ENCODE results near the gene PCDHGA7.

PCDHGA7 gene

GRCh38 chr5:141356133-141356532, 26.4 kb upstream of the PCDHGA7 start:
- H3K27me3 ChIP-seq (ENCODE audit: low read depth) = no peaks in the 10 kb centered on the region
- no peak for DNase-seq (ENCODE audit: low spot score in 2 of 2)
- no peak overlapping the region for H3K4me3 ChIP-seq
- in situ Hi-C loops (cut with MboI; ENCODE audit: low sequenced_read_pairs) = loop anchor here (10.0 kb wide), 1 partner anchor 209 kb away; no protein-coding TSS in a partner anchor
- H3K9me3 ChIP-seq = no peaks in the 10 kb centered on the region
- H3K4me1 ChIP-seq = no peaks in the 10 kb centered on the region
- H3K36me3 ChIP-seq (replicated peaks) = no peaks in the 10 kb centered on the region

- no peaks in the 10 kb centered on the region for H3K27me3 ChIP-seq (ENCODE audit: low read depth)
- no peaks in the 10 kb centered on the region for H3K36me3 ChIP-seq (replicated peaks)
- no peaks in the 10 kb centered on the region for H3K9me3 ChIP-seq
- no peak for DNase-seq (ENCODE audit: low spot score in 2 of 2)
- no peak overlapping the region for H3K4me3 ChIP-seq
- in situ Hi-C loops (cut with MboI; ENCODE audit: low sequenced_read_pairs) = loop anchor here (10.0 kb wide), 1 partner anchor 208 kb away; no protein-coding TSS in a partner anchor
- no peaks in the 10 kb centered on the region for H3K4me1 ChIP-seq
These were observed 25.6 kb upstream of the PCDHGA7 start for GRCh38 chr5:141356950-141357349.

- H3K9me3 ChIP-seq = 0 out of 2 replicates have a peak, but pooled peaks cover 3% of the 10 kb centered on the region
- H3K4me1 ChIP-seq = no peaks in the 10 kb centered on the region
- DNase-seq (ENCODE audit: low spot score in 2 of 2) = peak; percentile 27 to 29
- no peaks in the 10 kb centered on the region for H3K36me3 ChIP-seq (replicated peaks)
- in situ Hi-C loops (cut with MboI; ENCODE audit: low sequenced_read_pairs) = loop anchor here (10.0 kb wide), 1 partner anchor 205 kb away; no protein-coding TSS in a partner anchor
- no peak within 1 kb of the TSS for H3K4me3 ChIP-seq
- no peaks in the 10 kb centered on the region for H3K27me3 ChIP-seq (ENCODE audit: low read depth)
These were observed 22.6 kb upstream of the PCDHGA7 start, which contains the start of gene PCDHGB2 for GRCh38 chr5:141359790-141360426. Gene PCDHGB2, plus strand, starts transcription at chr5:141359994. Its CDS starts 142 bp downstream, at chr5:141360136.

- H3K27me3 ChIP-seq (ENCODE audit: low read depth) = no peaks in the 10 kb centered on the region
- no peak overlapping the region for H3K4me3 ChIP-seq
- DNase-seq (ENCODE audit: low spot score in 2 of 2) = no peak
- 0 out of 2 replicates have a peak, but pooled peaks cover 3% of the 10 kb centered on the region for H3K9me3 ChIP-seq
- no peaks in the 10 kb centered on the region for H3K36me3 ChIP-seq (replicated peaks)
- in situ Hi-C loops (cut with MboI; ENCODE audit: low sequenced_read_pairs) = no loop called here
- H3K4me1 ChIP-seq = no peaks in the 10 kb centered on the region
These were observed 21.9 kb upstream of the PCDHGA7 start for GRCh38 chr5:141360685-141361084.

- Histone ChIP-seq H3K27me3 (ENCODE audit: low read depth) (no peaks in the 10 kb centered on the region), H3K9me3 (0 out of 2 replicates have a peak, but pooled peaks cover 3% of the 10 kb centered on the region), H3K36me3 (replicated peaks) (no peaks in the 10 kb centered on the region), H3K4me3 (no peak overlapping the region), H3K4me1 (no peaks in the 10 kb centered on the region)
- in situ Hi-C loops (cut with MboI; ENCODE audit: low sequenced_read_pairs) = no loop called here
- no peak for DNase-seq (ENCODE audit: low spot score in 2 of 2)
These were observed 19.8 kb upstream of the PCDHGA7 start for GRCh38 chr5:141362719-141363118.

GRCh38 chr5:141363952-141364660, 18.4 kb upstream of the PCDHGA7 start, which contains the start of gene PCDHGA5:
Gene PCDHGA5, plus strand, starts transcription at chr5:141364162. Its CDS starts 169 bp downstream, at chr5:141364331.
- in situ Hi-C loops (cut with MboI; ENCODE audit: low sequenced_read_pairs) = no loop called here
- no peaks in the 10 kb centered on the region for H3K36me3 ChIP-seq (replicated peaks)
- H3K9me3 ChIP-seq = 0 out of 2 replicates have a peak, but pooled peaks cover 3% of the 10 kb centered on the region

GRCh38 chr5:141366016-141366896, 16.3 kb upstream of the PCDHGA7 start:
- Histone ChIP-seq H3K4me1 (no peaks in the 10 kb centered on the region), H3K4me3 (no peak overlapping the region), H3K9me3 (0 out of 2 replicates have a peak, but pooled peaks cover 3% of the 10 kb centered on the region), H3K27me3 (ENCODE audit: low read depth) (no peaks in the 10 kb centered on the region; the same call in 1 of the 2 replicates), H3K36me3 (replicated peaks) (no peaks in the 10 kb centered on the region)
- no peak for DNase-seq (ENCODE audit: low spot score in 2 of 2)
- in situ Hi-C loops (cut with MboI; ENCODE audit: low sequenced_read_pairs) = no loop called here

More at GRCh38 chr5:141363952-141364660, 18.4 kb upstream of the PCDHGA7 start, which contains the start of gene PCDHGA5:
- no peaks in the 10 kb centered on the region for H3K27me3 ChIP-seq (ENCODE audit: low read depth)
- H3K4me1 ChIP-seq = no peaks in the 10 kb centered on the region
- DNase-seq (ENCODE audit: low spot score in 2 of 2) = no peak
- H3K4me3 ChIP-seq = no peak within 1 kb of the TSS

GRCh38 chr5:141369994-141370848, 12.3 kb upstream of the PCDHGA7 start, which contains the start of gene PCDHGB3:
Gene PCDHGB3, plus strand, starts transcription at chr5:141370242. Its CDS starts 153 bp downstream, at chr5:141370395.
- Histone ChIP-seq H3K4me1 (no peaks in the 10 kb centered on the region), H3K36me3 (replicated peaks) (no peaks in the 10 kb centered on the region), H3K27me3 (ENCODE audit: low read depth) (no peaks in the 10 kb centered on the region; the same call in 1 of the 2 replicates), H3K9me3 (no peaks in the 10 kb centered on the region), H3K4me3 (no peak within 1 kb of the TSS)
- in situ Hi-C loops (cut with MboI; ENCODE audit: low sequenced_read_pairs) = no loop called here
- no peak for DNase-seq (ENCODE audit: low spot score in 2 of 2)

- in situ Hi-C loops (cut with MboI; ENCODE audit: low sequenced_read_pairs) = no loop called here
- H3K4me3 ChIP-seq = no peak overlapping the region
- no peaks in the 10 kb centered on the region for H3K4me1 ChIP-seq
- no peaks in the 10 kb centered on the region; the same call in 1 of the 2 replicates for H3K27me3 ChIP-seq (ENCODE audit: low read depth)
- no peak for DNase-seq (ENCODE audit: low spot score in 2 of 2)
- H3K9me3 ChIP-seq = no peaks in the 10 kb centered on the region
- H3K36me3 ChIP-seq (replicated peaks) = no peaks in the 10 kb centered on the region
These were observed 10.7 kb upstream of the PCDHGA7 start for GRCh38 chr5:141371572-141372475.

GRCh38 chr5:141373673-141374317, 8.7 kb upstream of the PCDHGA7 start, which contains the start of gene PCDHGA6:
Gene PCDHGA6, plus strand, starts transcription at chr5:141373891. Its CDS starts 193 bp downstream, at chr5:141374084.
- no peaks in the 10 kb centered on the region for H3K4me1 ChIP-seq

GRCh38 chr5:141374627-141375026, 7.9 kb upstream of the PCDHGA7 start:
- no peaks in the 10 kb centered on the region for H3K9me3 ChIP-seq
- DNase-seq (ENCODE audit: low spot score in 2 of 2) = no peak
- H3K4me3 ChIP-seq = no peak overlapping the region
- no peaks in the 10 kb centered on the region for H3K36me3 ChIP-seq (replicated peaks)
- H3K27me3 ChIP-seq (ENCODE audit: low read depth) = no peaks in the 10 kb centered on the region; the same call in 1 of the 2 replicates
- no peaks in the 10 kb centered on the region for H3K4me1 ChIP-seq
- in situ Hi-C loops (cut with MboI; ENCODE audit: low sequenced_read_pairs) = no loop called here

More at GRCh38 chr5:141373673-141374317, 8.7 kb upstream of the PCDHGA7 start, which contains the start of gene PCDHGA6:
- Histone ChIP-seq H3K36me3 (replicated peaks) (no peaks in the 10 kb centered on the region), H3K4me3 (no peak within 1 kb of the TSS), H3K27me3 (ENCODE audit: low read depth) (no peaks in the 10 kb centered on the region; the same call in 1 of the 2 replicates), H3K9me3 (no peaks in the 10 kb centered on the region)
- in situ Hi-C loops (cut with MboI; ENCODE audit: low sequenced_read_pairs) = no loop called here
- no peak for DNase-seq (ENCODE audit: low spot score in 2 of 2)
